Activated CD4-positive, CD25-positive, alpha-beta regulatory T cell treated with anti-CD3 and anti-CD28 coated beads, Interleukin-2, amount 50 U/mL, for 24 hours (primary cell): Measurements from ENCODE around the gene BRIP1.
"Not testable (repeated sequence)": the region's sequence is repeated elsewhere in the genome, so short reads cannot be mapped to it uniquely, and the experiment has no call there.

ENCODE experiments used
- ATAC-seq, 2 donors: fragments of 150-1000 bp; cut with Tn5 transposase; one replicate each; pipeline ENCODE4 v1.10.0; 2021; ENCODE audit warnings: mild to moderate bottlenecking in 1 of 2, moderate library complexity in 1 of 2

BRIP1 gene

GRCh38 chr17:61862105-61862574 is 1.2 kb downstream of the BRIP1 start:
- ATAC-seq, result no peak

GRCh38 chr17:61860397-61860796 is 2.9 kb downstream of the BRIP1 start:
- not testable (repeated sequence) for ATAC-seq

- no peak for ATAC-seq
These were observed 7.3 kb downstream of the BRIP1 start for GRCh38 chr17:61856035-61856434.

GRCh38 chr17:61852857-61853256 is 10.5 kb downstream of the BRIP1 start:
- ATAC-seq, result no peak

- ATAC-seq, result no peak
These were observed 13.7 kb downstream of the BRIP1 start for GRCh38 chr17:61849674-61850073.

GRCh38 chr17:61848896-61849295 is 14.4 kb downstream of the BRIP1 start:
- no peak for ATAC-seq

GRCh38 chr17:61848247-61848646 is 15.1 kb downstream of the BRIP1 start:
- ATAC-seq, result no peak

- ATAC-seq, result no peak
These were observed 15.7 kb downstream of the BRIP1 start for GRCh38 chr17:61847659-61848058.

- no peak for ATAC-seq
These were observed 16.5 kb downstream of the BRIP1 start for GRCh38 chr17:61846761-61847375.

GRCh38 chr17:61846088-61846487 is 17.2 kb downstream of the BRIP1 start:
- ATAC-seq, result no peak

GRCh38 chr17:61843435-61843834 is 19.9 kb downstream of the BRIP1 start:
- ATAC-seq, result no peak

GRCh38 chr17:61842899-61843298 is 20.4 kb downstream of the BRIP1 start:
- no peak for ATAC-seq

- ATAC-seq, result no peak
These were observed 24.0 kb downstream of the BRIP1 start for GRCh38 chr17:61839300-61839786.

- ATAC-seq, result peak in 1 of 2 donors; percentile 56
These were observed 25.9 kb downstream of the BRIP1 start for GRCh38 chr17:61837175-61838051.

GRCh38 chr17:61836266-61837174 is 26.8 kb downstream of the BRIP1 start:
- ATAC-seq, result no peak

- no peak for ATAC-seq
These were observed 27.7 kb downstream of the BRIP1 start for GRCh38 chr17:61835606-61836005.

- ATAC-seq, result no peak
These were observed 28.7 kb downstream of the BRIP1 start for GRCh38 chr17:61834610-61835009.

GRCh38 chr17:61833536-61834193 is 29.7 kb downstream of the BRIP1 start:
- no peak for ATAC-seq

- no peak for ATAC-seq
These were observed 30.9 kb downstream of the BRIP1 start for GRCh38 chr17:61832463-61832862.

GRCh38 chr17:61831099-61831498 is 32.2 kb downstream of the BRIP1 start:
- ATAC-seq, result no peak

- ATAC-seq, result no peak
These were observed 34.6 kb downstream of the BRIP1 start for GRCh38 chr17:61828694-61829093.
